ENCODE data around the gene GLYATL1B. TPM values are rescaled to one million over a fixed set of nuclear protein-coding genes. Genes with fewer than 3 reads are reported as not detected.
A peak's percentile ranks its signal among the peaks of the same experiment; 100 is the strongest.

Gene GLYATL1B
- total RNA-seq, 4 donors from 2014 or later, result not detected

GRCh38 chr11:59141673-59142460, 55.8 kb downstream of the GLYATL1B start:
- TF ChIP-seq CTCF (IDR thresholded peaks at IDR 0.05) (no peak), POLR2A (IDR thresholded peaks at IDR 0.05) (no peak)
- DNase-seq (ENCODE audit: low spot score in 2 of 2), result no peak
- WGBS, 2 donors, result 0% methylated on average over 3 of the region's 3 CpGs
- intact Hi-C loops (cut with DNase I; ENCODE audit: low total_unique reads), result no loop called here
- H3K4me3 ChIP-seq (ENCODE audit: low read depth, poor library complexity, severe bottlenecking), result peak overlapping the region; percentile 71

GRCh38 chr11:59142530-59143507, 56.7 kb downstream of the GLYATL1B start, which contains the start of gene FAM111A:
FAM111A (plus strand) TSS chr11:59142856; CDS start chr11:59148873, 6,017 bp downstream.
- WGBS, 2 donors, result 0% methylated on average over 50 of the region's 50 CpGs
- TF ChIP-seq CTCF (IDR thresholded peaks at IDR 0.05) (no peak), POLR2A (IDR thresholded peaks at IDR 0.05) (no peak)
- DNase-seq (ENCODE audit: low spot score in 2 of 2), result peak; percentile 89 to 98
- intact Hi-C loops (cut with DNase I; ENCODE audit: low total_unique reads), result no loop called here
- H3K4me3 ChIP-seq (ENCODE audit: low read depth, poor library complexity, severe bottlenecking), result peak within 1 kb of the TSS; percentile 71

- no peak for TF ChIP-seq POLR2A (IDR thresholded peaks at IDR 0.05)
- no peak for TF ChIP-seq CTCF (IDR thresholded peaks at IDR 0.05)
- intact Hi-C loops (cut with DNase I; ENCODE audit: low total_unique reads), result no loop called here
- no peak for DNase-seq (ENCODE audit: low spot score in 2 of 2)
- H3K4me3 ChIP-seq (ENCODE audit: low read depth, poor library complexity, severe bottlenecking), result no peak overlapping the region
- 85 to 91% methylated on average over 1 of the region's 1 CpG for WGBS, 2 donors
Measured at GRCh38 chr11:59144096-59144495, 58.0 kb downstream of the GLYATL1B start.

Other genes with a start within 250 kb of the GLYATL1B start
- gene GLYATL2, start 241.6 kb upstream of the GLYATL1B start, total RNA-seq, result 1 to 10 TPM in 2 of 4 donors, under 1 TPM in 1, not detected in 1; 0.61 to 2.3 (median 1.9) TPM
- gene GLYATL1, start 146.8 kb upstream of the GLYATL1B start, total RNA-seq, result 1 to 10 TPM in 2 of 4 donors, under 1 TPM in 2; 0.30 to 6.8 (median 2.3) TPM
- gene FAM111B, start 20.9 kb downstream of the GLYATL1B start, total RNA-seq, result 1 to 10 TPM in 2 of 4 donors, under 1 TPM in 2; 0.19 to 2.2 (median 0.72) TPM
- gene FAM111A, start 56.5 kb downstream of the GLYATL1B start, total RNA-seq, result 10 to 100 TPM; 14.9 to 25.0 (median 20.9) TPM
- 1 to 10 TPM; 1.2 to 6.4 (median 3.4) TPM for gene DTX4, start 85.8 kb downstream of the GLYATL1B start, total RNA-seq
- 1 to 10 TPM; 2.1 to 6.9 (median 3.8) TPM for gene MPEG1, start 126.6 kb downstream of the GLYATL1B start, total RNA-seq